GM21515 (cell line): Measurements from ENCODE around the gene CEP128.
"Not testable (repeated sequence)": the region's sequence is repeated elsewhere in the genome, so short reads cannot be mapped to it uniquely, and the experiment has no call there.

Source experiments
- ATAC-seq: cut with Tn5 transposase; IDR thresholded peaks from one replicate; pipeline ENCODE4 v1.9.1; 2021; ENCODE audit not compliant: unreplicated experiment

Gene CEP128

DNA sequence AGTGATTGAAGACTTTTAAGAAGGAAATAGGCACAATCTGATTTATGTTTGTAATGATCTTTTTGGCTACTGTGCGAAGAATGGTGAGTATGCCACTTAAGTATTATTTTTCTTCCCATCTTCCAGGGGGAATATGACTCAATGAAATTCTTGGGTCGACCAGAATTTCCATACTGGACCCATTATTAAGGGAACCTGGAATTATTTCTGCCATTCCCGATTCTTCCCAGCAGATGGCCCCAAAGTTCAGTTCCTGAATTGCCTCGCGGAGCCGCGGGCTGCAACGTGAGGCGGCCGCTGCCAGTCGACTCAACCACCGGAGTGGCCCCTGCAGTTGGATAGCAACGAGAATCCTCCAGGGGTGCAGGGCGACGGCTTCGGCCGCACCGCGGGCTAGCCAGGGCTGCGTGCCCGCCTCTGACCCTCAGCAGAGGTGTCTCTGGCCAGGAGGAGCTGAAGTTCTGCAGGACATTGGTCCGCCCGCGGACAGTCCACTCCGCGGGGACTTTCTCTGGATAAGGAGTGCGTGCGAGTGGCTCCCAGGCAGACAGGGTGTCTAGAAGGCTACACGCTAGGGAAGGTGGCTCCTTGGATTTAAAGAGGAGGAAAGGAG, 13.3 kb upstream of the CEP128 start:
- no peak for ATAC-seq

DNA sequence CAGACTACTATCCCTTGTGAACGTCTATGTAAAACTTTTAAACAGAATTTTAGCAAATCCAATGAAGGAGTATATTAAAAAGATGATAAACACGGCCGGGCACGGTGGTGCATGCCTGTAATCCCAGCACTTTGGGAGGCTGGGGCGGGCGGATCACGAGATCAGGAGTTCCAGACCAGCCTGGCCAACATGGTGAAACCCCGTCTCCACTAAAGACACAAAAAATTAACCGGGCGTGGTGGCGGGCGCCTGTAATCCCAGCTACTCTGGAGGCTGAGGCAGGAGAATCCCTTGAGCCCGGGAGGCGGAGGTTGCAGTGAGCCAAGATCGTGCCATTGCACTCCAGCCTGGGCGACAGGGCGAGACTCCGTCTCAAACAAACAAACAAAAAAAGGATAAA, 11.7 kb upstream of the CEP128 start:
- not testable (repeated sequence) for ATAC-seq

GRCh38 chr14:80951491-80951890, 10.0 kb upstream of the CEP128 start:
- no peak for ATAC-seq

- no peak for ATAC-seq
These were observed 6.8 kb upstream of the CEP128 start for GRCh38 chr14:80948291-80948690.

GRCh38 chr14:80946797-80947196, 5.3 kb upstream of the CEP128 start:
- ATAC-seq, result no peak

DNA sequence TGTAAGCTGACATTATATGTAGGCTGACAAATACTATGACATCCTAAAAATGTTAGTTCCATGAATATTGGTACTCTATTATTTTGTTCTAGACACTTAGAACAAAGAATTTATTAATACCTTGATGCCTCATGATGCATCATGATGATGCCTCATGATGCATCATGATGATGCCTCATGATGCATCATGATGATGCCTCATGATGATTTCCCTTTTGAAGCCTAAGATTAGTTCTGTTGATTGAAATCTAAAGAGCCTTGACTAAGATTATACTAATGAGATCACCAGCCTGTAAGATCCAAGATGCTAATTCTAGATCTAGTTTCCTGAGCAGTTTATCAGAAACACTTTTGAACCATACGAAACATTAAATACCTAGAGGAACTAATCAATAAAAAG, 4.6 kb upstream of the CEP128 start:
- ATAC-seq, result no peak

DNA sequence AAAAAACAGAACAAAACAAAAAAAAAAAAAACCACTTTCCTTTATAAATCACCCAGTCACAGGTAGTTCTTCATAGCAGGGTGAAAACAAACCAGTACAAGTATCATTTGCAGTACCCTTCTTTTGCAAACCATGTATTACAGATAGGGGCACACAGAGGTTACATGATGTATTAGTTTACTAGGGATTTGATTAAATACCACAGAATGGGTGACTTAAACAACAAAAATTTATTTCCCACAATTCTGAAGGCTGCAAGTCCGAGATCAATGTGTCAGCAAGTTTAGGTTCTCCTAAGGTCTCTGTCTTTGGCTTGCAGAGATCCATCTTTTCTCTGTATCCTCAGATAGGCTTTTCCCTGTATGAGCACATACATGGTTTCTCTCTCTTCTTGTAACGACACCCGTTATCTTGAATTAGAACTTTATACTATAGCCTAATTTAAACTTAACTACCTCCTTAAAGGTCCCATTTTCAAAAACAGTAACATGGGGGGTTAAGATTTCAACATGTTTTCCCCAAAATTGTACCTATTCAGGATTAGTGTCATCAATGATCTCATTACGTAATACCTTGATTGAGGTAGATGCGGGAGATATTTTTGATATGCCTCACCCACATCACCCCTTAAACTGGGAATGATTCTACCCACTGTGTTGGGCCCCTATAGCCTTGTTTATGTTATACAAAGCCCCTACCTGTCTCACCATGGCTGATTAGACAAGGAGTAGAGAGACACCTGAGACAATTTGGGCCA, 3.5 kb upstream of the CEP128 start:
- ATAC-seq, result no peak

DNA sequence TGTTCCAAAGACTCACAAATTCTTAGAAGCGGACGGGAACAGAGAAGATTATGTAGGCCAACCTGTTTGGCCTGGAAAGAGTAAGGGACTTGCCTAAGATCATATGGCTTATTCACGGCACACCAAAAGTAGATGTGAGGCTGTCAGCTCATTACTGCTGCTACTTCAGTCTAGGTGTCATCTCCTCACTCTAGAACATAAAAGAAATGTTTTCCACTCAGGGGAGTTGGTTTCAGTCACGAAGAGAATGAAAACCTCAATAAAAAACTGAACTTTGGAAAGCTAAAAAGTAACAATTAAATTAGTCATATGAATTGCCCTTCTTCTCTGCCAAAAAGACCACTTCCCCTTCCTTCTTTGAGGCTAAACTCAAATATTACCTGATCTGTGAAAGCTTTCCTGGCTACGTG, 658 bp upstream of the CEP128 start:
- ATAC-seq, result peak; percentile 21

DNA sequence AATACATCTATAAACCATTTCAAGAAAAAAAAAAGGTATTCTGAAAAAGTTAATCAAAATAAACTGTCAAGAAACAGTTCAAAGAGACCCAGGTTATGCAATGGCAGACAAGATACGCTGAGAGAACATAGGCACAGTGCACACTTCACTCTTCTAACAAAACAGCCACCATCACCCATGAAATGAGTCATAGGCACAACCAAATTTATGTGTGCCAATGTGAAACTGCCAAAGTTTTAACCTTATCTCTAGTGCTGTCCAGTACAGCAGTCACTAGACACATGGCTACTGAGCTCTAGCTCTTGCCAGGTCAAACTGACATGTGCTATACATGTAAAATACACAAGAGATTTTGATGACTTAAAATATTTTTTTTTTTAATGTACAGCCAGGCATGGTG, 1.4 kb downstream of the CEP128 start:
- no peak for ATAC-seq

- no peak for ATAC-seq
These were observed 7.9 kb downstream of the CEP128 start for GRCh38 chr14:80933686-80934085.

- ATAC-seq, result no peak
These were observed 8.3 kb downstream of the CEP128 start for GRCh38 chr14:80933282-80933681.

GRCh38 chr14:80930836-80931389, 10.6 kb downstream of the CEP128 start:
- ATAC-seq, result peak; percentile 98

DNA sequence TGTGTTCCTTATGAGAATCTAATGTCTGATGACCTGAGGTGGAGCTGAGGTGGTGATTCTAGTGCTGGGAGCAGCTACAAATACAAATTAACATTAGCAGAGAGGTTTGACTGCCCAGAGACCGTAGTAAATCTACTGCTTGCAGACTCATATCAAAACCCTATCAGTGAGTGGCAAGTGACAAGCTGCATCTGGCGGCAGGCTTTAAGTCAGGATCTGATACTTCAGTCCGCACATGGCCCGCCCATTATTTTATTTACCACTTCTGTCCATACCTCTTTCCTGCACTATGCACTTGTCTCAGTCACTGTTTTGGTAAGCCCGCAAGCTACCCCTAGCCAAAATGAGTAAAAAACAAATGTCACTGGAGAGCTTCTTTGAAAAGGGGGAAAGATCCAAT, 11.4 kb downstream of the CEP128 start:
- peak; percentile 26 for ATAC-seq

DNA sequence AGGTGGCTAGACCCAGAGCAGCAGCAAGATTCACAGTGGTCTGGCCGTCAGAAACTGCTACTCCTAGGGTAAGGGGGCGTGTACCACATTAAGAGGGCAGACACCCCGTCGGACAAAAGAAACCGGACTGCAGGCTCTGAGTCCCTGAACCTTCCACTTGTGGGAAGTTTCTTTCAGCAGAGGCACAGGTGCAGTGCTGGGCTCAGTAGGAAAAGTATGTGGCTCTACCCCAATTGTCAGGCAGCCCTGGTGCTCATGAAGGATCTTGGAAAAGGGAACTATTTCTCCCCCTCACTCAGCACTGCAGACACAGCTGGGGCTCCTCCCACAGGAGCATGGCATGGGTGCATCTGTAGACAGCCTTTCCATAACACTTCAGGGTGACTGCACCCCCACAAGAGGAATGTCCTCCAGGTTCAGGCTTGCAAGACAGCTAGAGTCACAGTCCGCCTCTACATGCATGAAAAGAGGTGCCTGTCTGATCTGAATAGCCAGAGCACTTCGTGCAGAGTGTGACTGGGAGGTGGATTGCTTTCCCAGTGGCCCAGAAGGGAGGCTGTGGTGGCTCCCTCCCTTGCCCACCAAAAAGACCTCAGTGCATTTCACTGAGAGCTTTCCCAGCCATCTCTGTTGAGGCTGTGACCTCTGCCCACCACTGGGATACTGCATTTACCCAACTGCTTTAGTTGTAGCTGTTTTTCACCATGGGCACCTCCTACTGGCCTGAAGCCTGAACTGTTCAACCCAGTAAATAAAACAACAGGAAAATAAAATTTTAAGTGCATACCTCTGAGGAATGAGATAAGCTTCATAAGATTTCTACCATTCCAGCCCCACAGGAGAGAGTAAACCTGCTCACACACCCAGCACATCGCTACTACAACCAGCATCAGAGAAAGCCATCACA, 14.2 kb downstream of the CEP128 start:
- no peak for ATAC-seq

DNA sequence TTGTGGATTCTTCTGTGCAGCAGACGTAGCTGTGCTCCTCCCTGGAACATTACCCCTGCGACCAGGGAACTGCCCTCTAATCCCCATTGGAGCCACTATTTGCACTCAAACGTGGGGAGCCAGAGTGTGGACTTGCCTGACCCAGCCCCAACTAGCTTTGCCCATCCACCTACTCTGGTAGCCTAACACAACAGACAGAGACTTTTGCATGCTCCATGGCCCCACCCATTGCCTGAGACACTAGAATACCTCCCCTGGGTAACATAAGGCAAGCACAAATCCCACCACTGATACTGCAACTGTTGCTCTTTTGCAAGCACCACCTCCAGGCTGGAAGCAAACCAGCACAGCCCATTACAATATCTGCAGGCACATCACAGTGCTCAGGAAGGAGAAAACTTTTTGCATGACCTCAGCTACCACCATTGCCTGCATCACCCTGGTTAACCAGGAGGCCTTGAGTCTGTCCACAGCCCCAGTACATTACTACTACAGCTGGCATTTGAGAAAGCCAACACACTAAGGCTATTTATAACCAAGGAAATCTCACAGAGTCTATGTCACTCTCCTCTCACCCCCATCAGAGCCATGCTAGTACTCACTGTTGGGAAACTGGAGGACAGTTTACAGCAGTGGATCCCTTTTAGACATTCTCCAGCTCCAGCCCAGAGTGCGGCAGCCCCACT, 15.0 kb downstream of the CEP128 start:
- no peak for ATAC-seq

DNA sequence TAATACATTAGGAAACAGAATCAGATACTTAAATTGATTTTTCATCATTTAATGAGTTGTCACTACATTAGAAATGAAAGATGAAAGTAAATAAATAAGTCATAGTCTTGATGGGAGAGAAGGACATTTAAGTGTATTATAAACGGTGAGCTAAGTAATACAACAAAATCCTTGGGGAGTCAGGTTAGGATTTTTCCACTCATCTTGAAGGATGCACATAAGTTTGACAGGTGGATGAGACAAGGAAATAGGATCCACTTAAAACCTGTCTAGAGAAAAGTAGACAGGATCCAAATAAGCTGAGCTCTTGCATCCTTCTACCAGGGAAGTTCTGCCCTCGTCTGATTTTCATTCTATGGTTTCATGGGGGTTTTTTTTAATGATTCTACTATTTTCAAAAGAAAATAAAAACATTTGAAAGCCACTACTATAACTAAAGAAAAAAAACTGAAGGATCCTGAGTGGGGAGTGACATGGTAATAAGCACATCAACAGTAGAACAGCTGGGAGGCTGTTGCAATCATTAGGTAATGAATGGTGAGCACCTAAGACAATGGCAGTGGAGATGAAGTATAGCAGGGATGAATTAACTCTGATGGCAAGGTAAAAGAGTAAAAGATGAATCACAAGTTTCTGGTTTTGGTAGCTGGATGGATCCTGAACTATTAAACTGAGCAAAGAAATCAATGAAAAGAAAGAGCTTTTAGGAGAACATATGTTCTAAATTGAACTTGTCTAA, 17.0 kb downstream of the CEP128 start:
- ATAC-seq, result no peak

GRCh38 chr14:80923368-80923767, 18.2 kb downstream of the CEP128 start:
- ATAC-seq, result no peak

DNA sequence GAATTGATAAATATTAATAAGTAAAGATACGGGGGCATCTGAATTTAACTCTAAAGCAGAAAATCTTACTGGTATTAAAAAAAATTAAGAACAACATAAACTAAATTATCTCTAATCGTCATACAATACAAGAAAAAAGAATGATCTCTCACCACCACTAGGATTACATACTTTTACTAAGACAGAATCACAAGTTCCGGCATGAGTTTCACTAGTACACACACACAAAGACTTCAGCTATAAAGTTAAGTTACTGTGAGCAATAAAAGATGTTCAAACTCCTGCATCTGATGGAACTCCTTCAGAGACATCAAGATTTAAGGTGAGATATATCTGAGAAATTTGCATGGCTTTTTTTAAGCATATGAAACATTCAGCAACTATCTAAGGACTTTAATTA, 21.9 kb downstream of the CEP128 start:
- ATAC-seq, result no peak

DNA sequence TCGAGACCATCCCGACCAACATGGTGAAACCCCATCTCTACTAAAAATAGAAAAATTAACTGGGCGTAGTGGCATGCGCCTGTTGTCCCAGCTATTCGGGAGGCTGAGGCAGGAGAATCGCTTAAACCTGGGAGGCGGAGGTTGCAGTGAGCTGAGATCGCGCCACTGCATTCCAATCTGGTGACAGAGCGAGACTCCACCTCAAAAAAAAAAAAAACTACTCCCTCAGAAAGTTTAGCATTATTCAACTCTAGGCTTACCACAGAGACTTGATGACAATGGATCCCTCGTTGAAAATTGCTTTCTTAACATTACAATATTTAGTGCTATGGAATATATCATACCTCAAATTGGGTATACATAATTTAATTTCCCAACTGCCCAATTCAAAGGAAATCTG, 29.5 kb downstream of the CEP128 start:
- not testable (repeated sequence) for ATAC-seq

GRCh38 chr14:80906946-80907345, 34.6 kb downstream of the CEP128 start:
- no peak for ATAC-seq
